Natural killer cell (primary cell): Measurements from ENCODE around the gene LPIN1. TPM values are rescaled to one million over a fixed set of nuclear protein-coding genes. Genes with fewer than 3 reads are reported as not detected.
A peak's percentile ranks its signal among the peaks of the same experiment; 100 is the strongest.

Experiments
- ATAC-seq, 3 donors: fragments of 150-1000 bp in 2 of 3; fragments of 200-7000 bp in 1 of 3; cut with Tn5 transposase; 1 replicate in 1 of 3; 2 replicates in 2 of 3; pipeline ENCODE4 v1.10.0; 2021; ENCODE audit warnings: mild to moderate bottlenecking in 2 of 3, moderate library complexity in 2 of 3
- DNase-seq, 2 donors: peaks; one replicate each; pipeline versions ENCODE4 v3.0.0 to v3.0.0-alpha.2; 2013 to 2021; ENCODE audit warnings: mixed read lengths in 1 of 2
- H3K27ac ChIP-seq: one replicate; pipeline ENCODE4 v1.5.1; 2013; ENCODE audit warnings: mild to moderate bottlenecking, low read length
- H3K27me3 ChIP-seq: one replicate; pipeline ENCODE4 v1.6.1; 2013; ENCODE audit warnings: low read length; ENCODE audit not compliant: control insufficient read depth, insufficient read depth
- H3K36me3 ChIP-seq: one replicate; pipeline ENCODE4 v1.6.1; 2013; ENCODE audit warnings: low read length; ENCODE audit not compliant: control insufficient read depth, insufficient read depth
- H3K4me1 ChIP-seq: one replicate; pipeline ENCODE4 v1.6.1; 2013; ENCODE audit warnings: low read length; ENCODE audit not compliant: control insufficient read depth, insufficient read depth
- H3K4me3 ChIP-seq: one replicate; pipeline ENCODE4 v1.5.1; 2013; ENCODE audit warnings: low read length
- H3K9me3 ChIP-seq: one replicate; pipeline ENCODE4 v1.6.1; 2013; ENCODE audit warnings: low read length; ENCODE audit not compliant: control insufficient read depth, insufficient read depth
- H3K27ac Mint-ChIP-seq, 2 donors: one replicate each; pipeline ENCODE4 v1.8.0; 2022; ENCODE audit warnings: mild to moderate bottlenecking in 2 of 2, mixed read lengths in 2 of 2, moderate library complexity in 1 of 2
- H3K27me3 Mint-ChIP-seq, 2 donors: one replicate each; pipeline ENCODE4 v1.8.0; 2022; ENCODE audit warnings: low read depth in 2 of 2, mixed read lengths in 2 of 2
- H3K36me3 Mint-ChIP-seq: one replicate; pipeline ENCODE4 v1.8.0; 2022; ENCODE audit warnings: mixed read lengths
- H3K4me1 Mint-ChIP-seq, 2 donors: one replicate each; pipeline ENCODE4 v1.8.0; 2022; ENCODE audit warnings: mixed read lengths in 2 of 2
- H3K4me3 Mint-ChIP-seq: one replicate; pipeline ENCODE4 v1.8.0; 2022; ENCODE audit warnings: mild to moderate bottlenecking, moderate library complexity, mixed read lengths
- H3K9me3 Mint-ChIP-seq, 2 donors: one replicate each; pipeline ENCODE4 v1.8.0; 2022; ENCODE audit warnings: mixed read lengths in 2 of 2
- CTCF ChIP-seq: fragments of 200-600 bp; IDR thresholded peaks from one replicate; pipeline ENCODE4 v1.8.0; 2022; ENCODE audit warnings: antibody characterized with exemption
- WGBS: methylation state at CpG from one replicate; pipeline ENCODE4 v1.1.7; 2013; ENCODE audit warnings: missing lambda C conversion rate; ENCODE audit not compliant: insufficient coverage; 5-methylcytosine and 5-hydroxymethylcytosine counted together
- intact Hi-C: fragments of 100-400 bp; cut with micrococcal nuclease; formaldehyde crosslinking; loops from one replicate; pipeline ENCODE4 v1.14.2; 2022
- total RNA-seq, 4 donors: library from RNA; stranded (reverse); fragments of 120-200 nt in 1 of 4; gene quantifications; one replicate each; pipeline versions ENCODE4 v1.2.3 to v1.2.4, GENCODE V29; 2013 to 2022

LPIN1 gene
- total RNA-seq, 3 donors from 2014 or later (not counting 1 experiment from before 2014, with no cell fraction given): 95.0 to 122 (median 118) TPM

- H3K27me3 ChIP-seq: no peaks in the 10 kb centered on the region
- ATAC-seq (peak; percentile 43 to 50 (median 49)), DNase-seq (peak in 1 of 2 donors; percentile 78)
- H3K4me1 ChIP-seq: peaks cover 39% of the 10 kb centered on the region
- no peak overlapping the region for H3K4me3 ChIP-seq
- H3K4me1 Mint-ChIP-seq: peaks cover 46 to 49% of the 10 kb centered on the region in 2 donors
- H3K27ac ChIP-seq: no peak overlapping the region
- H3K9me3 Mint-ChIP-seq: peaks cover 0 to 2% of the 10 kb centered on the region in 2 donors
- peaks cover 20% of the 10 kb centered on the region for H3K36me3 ChIP-seq
- H3K27me3 Mint-ChIP-seq: no peaks in the 10 kb centered on the region
- TF ChIP-seq CTCF: peak; percentile 57
- intact Hi-C loops: loop anchor here (1.0 kb wide), 2 partner anchors 1102 to 1178 kb away; no protein-coding TSS in a partner anchor
- peaks cover 11% of the 10 kb centered on the region for H3K36me3 Mint-ChIP-seq
- H3K9me3 ChIP-seq: peaks cover 4% of the 10 kb centered on the region
- WGBS: 17% methylated on average over 11 of the region's 11 CpGs
- peak overlapping the region; percentile 88 for H3K4me3 Mint-ChIP-seq
- H3K27ac Mint-ChIP-seq: peak overlapping the region; percentile 57 to 84
Measured at GRCh38 chr2:11829324-11829946, 83.0 kb downstream of the LPIN1 start.

GRCh38 chr2:11829947-11830707, 83.7 kb downstream of the LPIN1 start:
- H3K27ac ChIP-seq: no peak overlapping the region
- WGBS: 6% methylated on average over 15 of the region's 17 CpGs
- intact Hi-C loops: loop anchor here (1.0 to 5.0 kb wide), 3 partner anchors 887 to 1177 kb away; partner anchors contain the start of gene TRIB2
- Mint-ChIP-seq H3K4me1 (peaks cover 48 to 49% of the 10 kb centered on the region in 2 donors), H3K27ac (peak overlapping the region; percentile 57 to 84), H3K36me3 (peaks cover 11% of the 10 kb centered on the region), H3K27me3 (no peaks in the 10 kb centered on the region), H3K4me3 (peak overlapping the region; percentile 88), H3K9me3 (peaks cover 2 to 7% of the 10 kb centered on the region in 2 donors)
- H3K4me3 ChIP-seq: peak overlapping the region; percentile 1
- ATAC-seq: peak; percentile 75 to 81 (median 77)
- peak; percentile 26 to 74 for DNase-seq
- peaks cover 39% of the 10 kb centered on the region for H3K4me1 ChIP-seq
- peaks cover 14% of the 10 kb centered on the region for H3K36me3 ChIP-seq
- H3K9me3 ChIP-seq: peaks cover 11% of the 10 kb centered on the region
- H3K27me3 ChIP-seq: no peaks in the 10 kb centered on the region
- no peak for TF ChIP-seq CTCF

- H3K36me3 Mint-ChIP-seq: peaks cover 11% of the 10 kb centered on the region
- Histone ChIP-seq H3K9me3 (peaks cover 13% of the 10 kb centered on the region), H3K4me1 (peaks cover 39% of the 10 kb centered on the region), H3K4me3 (no peak overlapping the region), H3K36me3 (peaks cover 11% of the 10 kb centered on the region), H3K27ac (no peak overlapping the region), H3K27me3 (no peaks in the 10 kb centered on the region)
- no peaks in the 10 kb centered on the region for H3K27me3 Mint-ChIP-seq
- H3K4me1 Mint-ChIP-seq: peaks cover 48 to 49% of the 10 kb centered on the region in 2 donors
- H3K4me3 Mint-ChIP-seq: peak overlapping the region; percentile 88
- 49% methylated on average over 3 of the region's 7 CpGs for WGBS
- peak overlapping the region in 1 of 2 donors; percentile 84 for H3K27ac Mint-ChIP-seq
- intact Hi-C loops: loop anchor here (5.0 kb wide), 1 partner anchor 886 kb away; the partner anchor contains the start of gene TRIB2
- no peak for DNase-seq
- H3K9me3 Mint-ChIP-seq: peaks cover 2 to 7% of the 10 kb centered on the region in 2 donors
- no peak for TF ChIP-seq CTCF
- no peak for ATAC-seq
Measured at GRCh38 chr2:11830708-11831301, 84.4 kb downstream of the LPIN1 start.
